Mesendoderm (in vitro differentiated cells): ENCODE measurements around the gene TIMM8B.
"Not testable (repeated sequence)": the region's sequence is repeated elsewhere in the genome, so short reads cannot be mapped to it uniquely, and the experiment has no call there.

ENCODE experiments used
- DNase-seq: peaks from one replicate; pipeline ENCODE4 v3.0.0; 2013
- H2AK5ac ChIP-seq: 2 replicates; pipeline ENCODE4 v1.6.1; 2013; ENCODE audit warnings: low read length, inconsistent platforms
- H2BK120ac ChIP-seq: 2 replicates; pipeline ENCODE4 v1.6.1; 2013; ENCODE audit warnings: low read depth, mild to moderate bottlenecking, low read length, moderate library complexity, mixed read lengths
- H2BK15ac ChIP-seq: replicated peaks from 2 replicates; pipeline ENCODE4 v1.6.1; 2013; ENCODE audit warnings: low read depth, mild to moderate bottlenecking, moderate library complexity
- H2BK5ac ChIP-seq: 2 replicates; pipeline ENCODE4 v1.6.1; 2013; ENCODE audit warnings: low read length, inconsistent platforms
- H3K18ac ChIP-seq: 2 replicates; pipeline ENCODE4 v1.6.1; 2013; ENCODE audit warnings: mild to moderate bottlenecking, low read length, mixed read lengths
- H3K23ac ChIP-seq: one replicate; pipeline ENCODE4 v1.6.1; 2013; ENCODE audit warnings: low read length
- H3K27ac ChIP-seq: 2 replicates; pipeline ENCODE4 v1.5.1; 2013; ENCODE audit warnings: low read depth, mild to moderate bottlenecking, inconsistent platforms, low read length, moderate library complexity
- H3K27me3 ChIP-seq: 2 replicates; pipeline ENCODE4 v1.6.1; 2013; ENCODE audit warnings: low read length, control low read depth, mild to moderate bottlenecking, inconsistent platforms; ENCODE audit not compliant: insufficient read depth, poor library complexity
- H3K36me3 ChIP-seq: 2 replicates; pipeline ENCODE4 v1.6.1; 2013; ENCODE audit warnings: low read length, inconsistent platforms; ENCODE audit not compliant: control insufficient read depth, insufficient read depth
- H3K4ac ChIP-seq: one replicate; pipeline ENCODE4 v1.6.1; 2013; ENCODE audit warnings: low read depth, mild to moderate bottlenecking, low read length, moderate library complexity
- H3K4me1 ChIP-seq: 2 replicates; pipeline ENCODE4 v1.6.1; 2013; ENCODE audit warnings: low read depth, low read length, inconsistent platforms; ENCODE audit not compliant: control insufficient read depth
- H3K4me2 ChIP-seq: 2 replicates; pipeline ENCODE4 v1.6.1; 2013; ENCODE audit warnings: low read length
- H3K4me3 ChIP-seq: 2 replicates; pipeline ENCODE4 v1.5.1; 2013; ENCODE audit warnings: mild to moderate bottlenecking, low read length
- H3K56ac ChIP-seq: one replicate; pipeline ENCODE4 v1.6.1; 2013; ENCODE audit warnings: low read length
- H3K79me1 ChIP-seq: 2 replicates; pipeline ENCODE4 v1.6.1; 2013; ENCODE audit warnings: low read length, inconsistent platforms
- H3K79me2 ChIP-seq: 2 replicates; pipeline ENCODE4 v1.6.1; 2013; ENCODE audit warnings: mild to moderate bottlenecking, low read length; ENCODE audit not compliant: control insufficient read depth, insufficient read depth
- H3K9ac ChIP-seq: 2 replicates; pipeline ENCODE4 v1.6.1; 2013; ENCODE audit warnings: low read length, inconsistent platforms
- H4K5ac ChIP-seq: one replicate; pipeline ENCODE4 v1.6.1; 2013; ENCODE audit warnings: low read length
- H4K8ac ChIP-seq: one replicate; pipeline ENCODE4 v1.6.1; 2013; ENCODE audit warnings: low read depth, mild to moderate bottlenecking, control low read depth, low read length, moderate library complexity
- WGBS: extraction: QIAGEN DNeasy Blood & Tissue Kit; methylation state at CpG from one replicate; pipeline ENCODE4 v1.1.7; 2013; ENCODE audit warnings: low lambda C conversion rate, missing lambda C conversion rate; ENCODE audit not compliant: insufficient coverage; ENCODE audit errors: extremely low coverage; 5-methylcytosine and 5-hydroxymethylcytosine counted together

The TIMM8B gene

DNA sequence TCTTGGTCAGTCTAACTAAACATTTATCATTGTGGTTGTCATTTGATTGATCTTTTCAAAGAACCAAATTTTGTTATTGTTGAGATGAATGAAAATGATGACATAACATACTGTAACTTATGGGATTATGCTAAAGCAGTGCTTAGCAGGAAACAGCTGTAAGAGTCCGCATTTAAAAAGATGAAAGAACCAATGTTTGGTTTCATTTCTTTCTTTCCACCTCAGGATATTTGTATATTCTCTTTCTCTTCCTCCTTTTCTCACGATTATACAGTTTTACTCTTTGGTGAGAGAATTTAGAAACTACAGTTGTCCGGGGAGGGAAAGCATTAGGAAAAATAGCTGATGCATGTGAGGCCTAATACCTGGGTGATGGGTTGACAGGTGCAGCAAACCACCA, 35.8 kb downstream of the TIMM8B start:
- Histone ChIP-seq H2BK5ac (no peak overlapping the region), H3K4me3 (no peak overlapping the region), H3K9ac (no peak overlapping the region), H3K56ac (no peak overlapping the region), H2AK5ac (no peak overlapping the region), H3K27me3 (no peaks in the 10 kb centered on the region), H3K79me1 (no peaks in the 10 kb centered on the region), H3K36me3 (no peaks in the 10 kb centered on the region), H3K18ac (no peak overlapping the region), H2BK15ac (no peak overlapping the region), H4K5ac (no peak overlapping the region), H3K4ac (no peak overlapping the region), H3K4me1 (no peaks in the 10 kb centered on the region), H4K8ac (no peak overlapping the region), H3K27ac (no peak overlapping the region), H3K23ac (no peak overlapping the region), H3K79me2 (no peaks in the 10 kb centered on the region), H2BK120ac (no peak overlapping the region), H3K4me2 (no peak overlapping the region)
- DNase-seq = no peak
- WGBS = no CpG with 5 or more reads among the region's 3 CpGs

DNA sequence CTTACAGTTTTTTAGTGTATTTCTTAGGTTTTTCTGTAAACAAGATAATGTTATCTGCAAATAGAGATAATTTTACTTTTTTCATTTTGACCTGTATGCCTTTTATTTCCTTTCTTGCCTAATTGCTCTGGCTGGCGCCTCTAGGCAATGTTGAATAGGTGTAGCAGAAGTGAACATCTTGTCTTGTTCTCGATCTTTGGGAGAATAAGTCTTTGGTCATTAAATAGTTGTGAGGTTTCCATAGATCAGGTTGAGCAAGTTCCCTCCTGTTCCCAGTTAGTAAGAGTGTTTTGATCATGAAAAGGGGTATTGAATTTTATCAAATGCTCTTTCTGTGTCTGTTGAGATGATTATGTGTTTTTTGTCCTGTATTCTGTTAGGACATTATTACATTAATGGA, 36.8 kb downstream of the TIMM8B start:
- Histone ChIP-seq H3K9ac (no peak overlapping the region), H3K27me3 (no peaks in the 10 kb centered on the region), H3K36me3 (no peaks in the 10 kb centered on the region), H3K79me1 (no peaks in the 10 kb centered on the region), H3K4me1 (no peaks in the 10 kb centered on the region), H2BK120ac (no peak overlapping the region), H4K5ac (no peak overlapping the region), H3K4me3 (no peak overlapping the region), H3K4ac (no peak overlapping the region), H3K79me2 (no peaks in the 10 kb centered on the region), H4K8ac (no peak overlapping the region), H3K56ac (no peak overlapping the region), H3K18ac (no peak overlapping the region), H3K27ac (no peak overlapping the region), H2BK5ac (no peak overlapping the region), H2BK15ac (no peak overlapping the region), H2AK5ac (no peak overlapping the region), H3K23ac (no peak overlapping the region), H3K4me2 (no peak overlapping the region)
- no CpG with 5 or more reads among the region's 2 CpGs for WGBS
- DNase-seq = no peak

DNA sequence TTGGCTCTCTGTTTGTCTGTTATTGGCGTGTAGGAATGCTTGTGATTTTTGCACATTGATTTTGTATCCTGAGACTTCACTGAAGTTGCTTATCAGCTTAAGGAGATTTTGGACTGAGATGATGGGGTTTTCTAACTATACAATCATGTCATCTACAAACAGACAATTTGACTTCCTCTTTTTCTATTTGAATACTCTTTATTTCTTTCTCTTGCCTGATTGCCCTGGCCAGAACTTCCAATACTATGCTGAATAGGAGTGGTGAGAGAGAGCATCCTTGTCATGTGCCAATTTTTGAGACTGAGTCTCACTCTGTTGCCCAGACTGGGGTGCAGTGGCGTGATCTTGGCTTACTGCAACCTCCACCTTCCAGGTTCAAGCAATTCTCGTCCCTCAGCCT, 38.3 kb downstream of the TIMM8B start:
- H2BK5ac ChIP-seq, H2BK15ac ChIP-seq, H3K4me2 ChIP-seq, H2BK120ac ChIP-seq, H3K23ac ChIP-seq, DNase-seq, H3K27ac ChIP-seq, H3K56ac ChIP-seq, H4K8ac ChIP-seq, H2AK5ac ChIP-seq, H3K18ac ChIP-seq, H3K4ac ChIP-seq, H3K4me1 ChIP-seq, H3K36me3 ChIP-seq, H3K4me3 ChIP-seq, H3K79me1 ChIP-seq, H3K9ac ChIP-seq, H3K27me3 ChIP-seq, H4K5ac ChIP-seq, H3K79me2 ChIP-seq: not testable (repeated sequence)
- WGBS = no CpG with 5 or more reads among the region's 3 CpGs

DNA sequence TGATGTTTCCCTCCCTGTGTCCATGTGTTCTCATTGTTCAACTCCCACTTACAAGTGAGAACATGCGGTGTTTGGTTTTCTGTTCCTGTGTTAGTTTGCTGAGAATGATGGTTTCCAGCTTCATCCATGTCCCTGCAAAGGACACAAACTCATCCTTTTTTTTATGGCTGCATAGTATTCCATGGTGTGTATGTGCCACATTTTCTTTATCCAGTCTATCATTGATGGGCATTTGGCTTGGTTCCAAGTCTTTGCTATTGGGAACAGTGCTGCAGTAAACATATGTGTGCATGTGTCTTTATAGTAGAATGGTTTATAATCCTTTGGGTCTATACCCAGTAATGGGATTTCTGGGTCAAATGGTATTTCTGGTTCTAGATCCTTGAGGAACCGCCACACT, 39.9 kb downstream of the TIMM8B start:
- not testable (repeated sequence) for H2AK5ac ChIP-seq, H2BK5ac ChIP-seq, H3K18ac ChIP-seq, H3K27me3 ChIP-seq, H3K79me2 ChIP-seq, H2BK15ac ChIP-seq, H3K4me2 ChIP-seq, H2BK120ac ChIP-seq, H3K4me1 ChIP-seq, H3K36me3 ChIP-seq, H3K9ac ChIP-seq, H3K4ac ChIP-seq, H3K4me3 ChIP-seq, H4K8ac ChIP-seq, H3K27ac ChIP-seq, H3K56ac ChIP-seq, H3K23ac ChIP-seq, H4K5ac ChIP-seq, H3K79me1 ChIP-seq, DNase-seq
- WGBS = no CpG with 5 or more reads among the region's 2 CpGs

DNA sequence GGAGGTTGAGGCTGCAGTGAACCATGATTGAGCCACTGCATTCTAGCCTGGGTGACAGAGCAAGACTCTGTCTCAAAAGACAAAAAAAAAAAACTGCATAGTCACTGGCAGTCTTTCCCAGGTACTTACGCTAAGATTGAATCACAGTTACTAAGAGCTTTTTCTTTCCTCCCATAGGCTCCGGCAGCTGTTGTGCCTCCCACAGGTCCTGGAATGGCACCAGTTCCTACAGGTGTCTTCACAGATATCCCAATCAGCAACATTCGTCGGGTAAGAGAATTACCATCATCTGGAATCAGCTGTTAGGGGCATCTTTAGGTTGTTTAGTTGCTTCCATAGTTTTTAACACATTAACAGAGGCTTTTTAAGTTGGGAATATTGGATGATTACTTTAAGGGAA, 41.6 kb downstream of the TIMM8B start:
- WGBS = no CpG with 5 or more reads among the region's 4 CpGs
- Histone ChIP-seq H3K4me3 (no peak overlapping the region), H2BK120ac (no peak overlapping the region), H2BK15ac (no peak overlapping the region), H3K36me3 (peaks cover 3% of the 10 kb centered on the region), H3K79me1 (peaks cover 2% of the 10 kb centered on the region), H3K79me2 (no peaks in the 10 kb centered on the region), H3K23ac (no peak overlapping the region), H3K9ac (no peak overlapping the region), H3K27ac (no peak overlapping the region), H3K4ac (no peak overlapping the region), H3K56ac (no peak overlapping the region), H3K4me2 (no peak overlapping the region), H2AK5ac (no peak overlapping the region), H3K18ac (no peak overlapping the region), H3K27me3 (no peaks in the 10 kb centered on the region), H4K8ac (no peak overlapping the region), H4K5ac (no peak overlapping the region), H3K4me1 (no peaks in the 10 kb centered on the region), H2BK5ac (no peak overlapping the region)
- no peak for DNase-seq

DNA sequence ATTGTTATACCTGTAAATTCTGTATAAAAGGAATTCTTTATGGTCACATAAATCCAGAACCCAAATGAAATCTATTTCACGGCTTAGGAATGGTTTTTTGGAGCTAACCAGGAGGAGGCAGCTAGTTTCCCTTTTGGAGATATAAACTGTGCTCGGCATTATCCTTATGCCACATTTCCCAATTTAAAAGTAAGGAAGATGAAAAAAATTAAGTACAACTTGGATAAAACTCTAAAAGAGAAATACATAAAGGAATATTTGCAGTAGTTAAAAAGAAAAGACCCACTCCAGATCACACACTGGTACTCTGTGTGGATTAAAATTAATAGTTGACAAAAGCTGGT, 43.6 kb downstream of the TIMM8B start:
- Histone ChIP-seq H3K4ac (no peak overlapping the region), H3K79me2 (no peaks in the 10 kb centered on the region), H3K79me1 (peaks cover 2% of the 10 kb centered on the region), H2BK15ac (no peak overlapping the region), H3K56ac (no peak overlapping the region), H3K27ac (no peak overlapping the region), H4K5ac (no peak overlapping the region), H3K4me1 (no peaks in the 10 kb centered on the region), H3K23ac (no peak overlapping the region), H3K9ac (no peak overlapping the region), H2AK5ac (no peak overlapping the region), H3K27me3 (no peaks in the 10 kb centered on the region), H3K4me3 (no peak overlapping the region), H4K8ac (no peak overlapping the region), H2BK120ac (no peak overlapping the region), H3K36me3 (peaks cover 4% of the 10 kb centered on the region), H3K18ac (no peak overlapping the region), H3K4me2 (no peak overlapping the region), H2BK5ac (no peak overlapping the region)
- no peak for DNase-seq
- WGBS = no CpG with 5 or more reads among the region's 2 CpGs
